Neural cell (in vitro differentiated cells): ENCODE data around the gene CNOT6. TPM values are rescaled to one million over a fixed set of nuclear protein-coding genes. Genes with fewer than 3 reads are reported as not detected.

Source experiments
- H2AFZ ChIP-seq: fragments of 200-600, 300-800 bp; sonication (generic), shearing (Covaris generic); 2 replicates; pipeline ENCODE4 v1.6.0; 2014; ENCODE audit warnings: low read depth, mild to moderate bottlenecking, antibody characterized with exemption, low read length, moderate library complexity
- H3F3A ChIP-seq: fragments of 200-600 bp; shearing (Covaris generic); 2 replicates; pipeline ENCODE4 v1.6.1; 2016; ENCODE audit warnings: mild to moderate bottlenecking, moderate library complexity, mixed read lengths, antibody characterized with exemption, low read length; ENCODE audit not compliant: insufficient read depth, poor library complexity, severe bottlenecking
- H3K27ac ChIP-seq: fragments of 200-600, 300-800 bp; sonication (generic), shearing (Covaris generic); 2 replicates; pipeline ENCODE4 v1.5.1; 2014; ENCODE audit warnings: mild to moderate bottlenecking, low read length, moderate library complexity
- H3K27me3 ChIP-seq: fragments of 300-800, 200-600 bp; sonication (generic), shearing (Covaris generic); 2 replicates; pipeline ENCODE4 v1.6.0; 2014; ENCODE audit warnings: mild to moderate bottlenecking, low read depth, low read length, moderate library complexity; ENCODE audit not compliant: insufficient read depth
- H3K36me3 ChIP-seq: fragments of 300-800, 200-600 bp; sonication (generic), shearing (Covaris generic); 2 replicates; pipeline ENCODE4 v1.5.1; 2014; ENCODE audit warnings: mild to moderate bottlenecking, antibody characterized with exemption, low read length, moderate library complexity; ENCODE audit not compliant: insufficient read depth
- H3K4me2 ChIP-seq: fragments of 300-800, 200-600 bp; sonication (generic), shearing (Covaris generic); 2 replicates; pipeline ENCODE4 v1.6.0; 2014; ENCODE audit warnings: mild to moderate bottlenecking, low read length
- H3K4me3 ChIP-seq: fragments of 300-800, 200-600 bp; sonication (generic), shearing (Covaris generic); 2 replicates; pipeline ENCODE4 v1.5.1; 2014; ENCODE audit warnings: mild to moderate bottlenecking, low read length, moderate library complexity
- H3K79me2 ChIP-seq: fragments of 200-600 bp; shearing (Covaris generic); replicated peaks from 2 replicates; pipeline ENCODE4 v1.6.0; 2014; ENCODE audit warnings: mild to moderate bottlenecking, low read length, moderate library complexity; ENCODE audit not compliant: insufficient read depth
- H3K9ac ChIP-seq: fragments of 300-800, 200-600 bp; sonication (generic), shearing (Covaris generic); 2 replicates; pipeline ENCODE4 v1.6.1; 2016; ENCODE audit warnings: mild to moderate bottlenecking, low read length, mixed read lengths
- H3K9me2 ChIP-seq: fragments of 200-600 bp; shearing (Covaris generic); 2 replicates; pipeline ENCODE4 v1.6.1; 2016; ENCODE audit warnings: mild to moderate bottlenecking, low read length, mixed read lengths; ENCODE audit not compliant: insufficient read depth
- H3K9me3 ChIP-seq: fragments of 200-600, 300-800 bp; sonication (generic), shearing (Covaris generic); 2 replicates; pipeline ENCODE4 v1.6.1; 2016; ENCODE audit warnings: mild to moderate bottlenecking, mixed run types, low read length, moderate library complexity, mixed read lengths
- H4K20me1 ChIP-seq: fragments of 200-600 bp; shearing (Covaris generic); 2 replicates; pipeline ENCODE4 v1.6.1; 2016; ENCODE audit warnings: mild to moderate bottlenecking, mixed run types; ENCODE audit not compliant: insufficient read depth
- EP300 ChIP-seq: fragments of 450-650 bp; conservative IDR thresholded peaks from 2 replicates; pipeline ENCODE4 v1.6.1; 2014; ENCODE audit warnings: antibody characterized with exemption, mild to moderate bottlenecking, moderate library complexity; ENCODE audit not compliant: poor library complexity, severe bottlenecking
- EZH2 ChIP-seq: fragments of 200-600, 300-800 bp; shearing (Covaris generic), sonication (generic); IDR thresholded peaks from 2 replicates; pipeline ENCODE4 v1.6.1; 2014; ENCODE audit warnings: antibody characterized with exemption, low read length, borderline replicate concordance, mild to moderate bottlenecking; ENCODE audit not compliant: insufficient read depth, poor library complexity, severe bottlenecking
- MXI1 ChIP-seq: fragments of 450-650 bp; conservative IDR thresholded peaks from 2 replicates; pipeline ENCODE4 v1.6.1; 2014; ENCODE audit warnings: antibody characterized with exemption, mild to moderate bottlenecking; ENCODE audit not compliant: poor library complexity, severe bottlenecking
- POLR2AphosphoS5 ChIP-seq: IDR thresholded peaks from 2 replicates; pipeline ENCODE4 v1.6.1; 2012
- RAD21 ChIP-seq: fragments of 450-650 bp; conservative IDR thresholded peaks from 2 replicates; pipeline ENCODE4 v1.6.1; 2014; ENCODE audit warnings: antibody characterized with exemption, mild to moderate bottlenecking, moderate library complexity
- SMC3 ChIP-seq: fragments of 450-650 bp; conservative IDR thresholded peaks from 2 replicates; pipeline ENCODE4 v1.6.1; 2014; ENCODE audit warnings: antibody characterized with exemption, mild to moderate bottlenecking, moderate library complexity; ENCODE audit not compliant: poor library complexity
- TAF1 ChIP-seq: IDR thresholded peaks from 2 replicates; pipeline ENCODE4 v1.6.1; 2012; ENCODE audit warnings: low read depth
- polyA plus RNA-seq: library from polyadenylated mRNA; depleted of rRNA; stranded (reverse); fragments of >200 nt; gene quantifications from 2 replicates; pipeline ENCODE4 v1.2.3, GENCODE V29; 2014
- TF ChIP-seq, protein P1 (sequence below): IDR thresholded peaks from 2 replicates; pipeline ENCODE4 v1.6.1; 2012; ENCODE audit warnings: borderline replicate concordance
- TF ChIP-seq, protein P2 (sequence below): fragments of 450-650 bp; IDR thresholded peaks from 2 replicates; pipeline ENCODE4 v1.5.1; 2014; ENCODE audit warnings: antibody characterized with exemption, mild to moderate bottlenecking, moderate library complexity; ENCODE audit not compliant: poor library complexity, severe bottlenecking

Gene CNOT6
- polyA plus RNA-seq, 1 donor from 2014 or later, result 43.0 TPM

DNA sequence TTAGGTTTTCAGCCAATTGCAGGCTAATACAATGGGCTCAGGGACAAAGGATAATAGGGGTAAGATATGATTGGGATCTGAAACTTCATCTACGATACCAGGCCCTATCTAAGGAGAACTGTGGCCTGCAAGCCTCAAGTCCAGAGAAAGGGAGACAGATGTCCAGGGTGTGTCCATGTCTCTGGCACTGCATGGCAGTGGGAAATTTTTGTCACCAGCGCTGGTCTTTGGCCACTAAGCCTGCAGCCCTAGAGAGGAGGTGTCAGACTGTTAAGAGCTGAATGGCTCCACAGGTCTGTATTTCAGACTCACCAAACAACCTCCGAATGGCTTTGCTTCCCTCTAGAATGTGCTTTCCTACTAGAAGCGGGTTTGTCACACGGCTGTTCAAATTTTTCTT is 6.6 kb upstream of the CNOT6 start:
- Histone ChIP-seq H2AFZ (no peak overlapping the region), H3K79me2 (no peaks in the 10 kb centered on the region), H3K4me2 (no peak overlapping the region), H4K20me1 (no peaks in the 10 kb centered on the region), H3K27me3 (no peaks in the 10 kb centered on the region), H3K9me3 (no peaks in the 10 kb centered on the region), H3K27ac (no peak overlapping the region), H3K36me3 (no peaks in the 10 kb centered on the region), H3K4me3 (no peak overlapping the region), H3K9me2 (no peaks in the 10 kb centered on the region), H3K9ac (no peak overlapping the region), H3F3A (no peaks in the 10 kb centered on the region)
- TF ChIP-seq EP300 (no peak), SMC3 (no peak), TAF1 (no peak), MXI1 (no peak), EZH2 (no peak), RAD21 (no peak), POLR2AphosphoS5 (no peak)
- TF ChIP-seq, protein P1, sequence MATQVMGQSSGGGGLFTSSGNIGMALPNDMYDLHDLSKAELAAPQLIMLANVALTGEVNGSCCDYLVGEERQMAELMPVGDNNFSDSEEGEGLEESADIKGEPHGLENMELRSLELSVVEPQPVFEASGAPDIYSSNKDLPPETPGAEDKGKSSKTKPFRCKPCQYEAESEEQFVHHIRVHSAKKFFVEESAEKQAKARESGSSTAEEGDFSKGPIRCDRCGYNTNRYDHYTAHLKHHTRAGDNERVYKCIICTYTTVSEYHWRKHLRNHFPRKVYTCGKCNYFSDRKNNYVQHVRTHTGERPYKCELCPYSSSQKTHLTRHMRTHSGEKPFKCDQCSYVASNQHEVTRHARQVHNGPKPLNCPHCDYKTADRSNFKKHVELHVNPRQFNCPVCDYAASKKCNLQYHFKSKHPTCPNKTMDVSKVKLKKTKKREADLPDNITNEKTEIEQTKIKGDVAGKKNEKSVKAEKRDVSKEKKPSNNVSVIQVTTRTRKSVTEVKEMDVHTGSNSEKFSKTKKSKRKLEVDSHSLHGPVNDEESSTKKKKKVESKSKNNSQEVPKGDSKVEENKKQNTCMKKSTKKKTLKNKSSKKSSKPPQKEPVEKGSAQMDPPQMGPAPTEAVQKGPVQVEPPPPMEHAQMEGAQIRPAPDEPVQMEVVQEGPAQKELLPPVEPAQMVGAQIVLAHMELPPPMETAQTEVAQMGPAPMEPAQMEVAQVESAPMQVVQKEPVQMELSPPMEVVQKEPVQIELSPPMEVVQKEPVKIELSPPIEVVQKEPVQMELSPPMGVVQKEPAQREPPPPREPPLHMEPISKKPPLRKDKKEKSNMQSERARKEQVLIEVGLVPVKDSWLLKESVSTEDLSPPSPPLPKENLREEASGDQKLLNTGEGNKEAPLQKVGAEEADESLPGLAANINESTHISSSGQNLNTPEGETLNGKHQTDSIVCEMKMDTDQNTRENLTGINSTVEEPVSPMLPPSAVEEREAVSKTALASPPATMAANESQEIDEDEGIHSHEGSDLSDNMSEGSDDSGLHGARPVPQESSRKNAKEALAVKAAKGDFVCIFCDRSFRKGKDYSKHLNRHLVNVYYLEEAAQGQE, result no peak
- TF ChIP-seq, protein P2, sequence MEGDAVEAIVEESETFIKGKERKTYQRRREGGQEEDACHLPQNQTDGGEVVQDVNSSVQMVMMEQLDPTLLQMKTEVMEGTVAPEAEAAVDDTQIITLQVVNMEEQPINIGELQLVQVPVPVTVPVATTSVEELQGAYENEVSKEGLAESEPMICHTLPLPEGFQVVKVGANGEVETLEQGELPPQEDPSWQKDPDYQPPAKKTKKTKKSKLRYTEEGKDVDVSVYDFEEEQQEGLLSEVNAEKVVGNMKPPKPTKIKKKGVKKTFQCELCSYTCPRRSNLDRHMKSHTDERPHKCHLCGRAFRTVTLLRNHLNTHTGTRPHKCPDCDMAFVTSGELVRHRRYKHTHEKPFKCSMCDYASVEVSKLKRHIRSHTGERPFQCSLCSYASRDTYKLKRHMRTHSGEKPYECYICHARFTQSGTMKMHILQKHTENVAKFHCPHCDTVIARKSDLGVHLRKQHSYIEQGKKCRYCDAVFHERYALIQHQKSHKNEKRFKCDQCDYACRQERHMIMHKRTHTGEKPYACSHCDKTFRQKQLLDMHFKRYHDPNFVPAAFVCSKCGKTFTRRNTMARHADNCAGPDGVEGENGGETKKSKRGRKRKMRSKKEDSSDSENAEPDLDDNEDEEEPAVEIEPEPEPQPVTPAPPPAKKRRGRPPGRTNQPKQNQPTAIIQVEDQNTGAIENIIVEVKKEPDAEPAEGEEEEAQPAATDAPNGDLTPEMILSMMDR, result no peak

DNA sequence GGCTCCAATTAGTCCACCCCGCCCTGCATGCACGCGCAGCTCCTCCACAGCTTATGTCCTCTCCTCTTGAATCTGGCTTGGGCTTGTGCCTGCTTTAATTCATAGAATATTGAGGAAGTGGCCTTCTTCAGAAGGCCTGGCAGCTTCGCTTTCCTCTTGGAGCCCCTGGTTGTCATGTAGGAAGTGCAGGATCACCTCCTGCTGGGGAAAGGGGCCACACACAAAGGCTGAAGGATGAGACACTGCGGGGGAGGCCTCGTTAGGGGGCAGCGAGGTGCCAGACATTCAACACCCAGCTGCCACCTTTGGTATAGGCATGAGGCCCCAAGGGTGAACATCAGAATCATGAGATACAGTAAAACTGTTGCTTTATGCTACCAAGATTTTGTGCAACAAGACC is 2.7 kb upstream of the CNOT6 start:
- H3K4me2 ChIP-seq, result no peak overlapping the region
- H3K9me2 ChIP-seq, result no peaks in the 10 kb centered on the region
- H3K27me3 ChIP-seq, result no peaks in the 10 kb centered on the region
- no peak overlapping the region for H3K27ac ChIP-seq
- H3K9me3 ChIP-seq, result no peaks in the 10 kb centered on the region
- no peak overlapping the region for H3K4me3 ChIP-seq
- H3K9ac ChIP-seq, result no peak overlapping the region
- no peaks in the 10 kb centered on the region for H3F3A ChIP-seq
- TF ChIP-seq SMC3 (no peak), MXI1 (no peak), EZH2 (no peak), EP300 (no peak), RAD21 (no peak), TAF1 (no peak)
- TF ChIP-seq, protein P2, result no peak
- H3K36me3 ChIP-seq, result no peaks in the 10 kb centered on the region
- peaks cover 8% of the 10 kb centered on the region for H4K20me1 ChIP-seq
- H2AFZ ChIP-seq, result no peak overlapping the region
- peaks cover 20% of the 10 kb centered on the region for H3K79me2 ChIP-seq
